HepG2 (cell line): ENCODE results near the gene TBC1D22A. TPM values are rescaled to one million over a fixed set of nuclear protein-coding genes. Genes with fewer than 3 reads are reported as not detected.

Experiments used
- ATAC-seq: fragments of 200-7000 bp; cut with Tn5 transposase; 3 replicates; pipeline ENCODE4 v1.9.1; 2020; ENCODE audit warnings: mild to moderate bottlenecking, moderate library complexity
- BruUV-seq: library from RNA; stranded (reverse); fragments of 400-500 nt; replicated peaks from 2 replicates; lab custom pipeline; 2021; lab: Mats Ljungman, UMichigan
- CTCF ChIA-PET: fragments of 300-600 bp; formaldehyde crosslinking; extraction: SDS; loops from one replicate; lab custom pipeline; 2021; ENCODE audit warnings: low total read pairs, inconsistent platforms, low intra/inter-chr PET ratio; lab: Yijun Ruan, JAX
- POLR2A ChIA-PET: fragments of 350-600 bp; sonication (Branson Sonifier 250); formaldehyde crosslinking; loops from one replicate; lab custom pipeline; 2020; ENCODE audit warnings: antibody characterized with exemption, inconsistent platforms; lab: Yijun Ruan, JAX
- DNase-seq: peaks from one replicate; pipeline ENCODE4 v3.0.0-alpha.2; 2015; ENCODE audit warnings: low spot score
- FAIRE-seq: peaks from 3 replicates; lab custom pipeline; 2011; peaks lifted over from hg19 to GRCh38; lab: Jason Lieb, UNC
- H2AFZ ChIP-seq: one replicate; pipeline ENCODE4 v1.6.1; 2011; ENCODE audit warnings: low read length, inconsistent platforms
- H3K27ac ChIP-seq: fragments of 300-600 bp; 3 replicates; pipeline ENCODE4 v1.8.0; 2011; ENCODE audit warnings: mixed run types, mild to moderate bottlenecking, mixed read lengths, low read length, inconsistent platforms; ENCODE audit not compliant: insufficient read depth; ENCODE audit errors: extremely low read length
- H3K27me3 ChIP-seq, 2 experiments: fragments of 200-600 bp in 1 of 2; 2 replicates in 1 of 2; 3 replicates in 1 of 2; pipeline versions ENCODE4 v1.6.0 to v1.8.0; 2011; ENCODE audit warnings: low read length in 2 of 2, mild to moderate bottlenecking in 2 of 2, moderate library complexity in 2 of 2, inconsistent platforms in 1 of 2; ENCODE audit not compliant: insufficient read depth in 2 of 2, control insufficient read depth in 1 of 2
- H3K36me3 ChIP-seq, 2 experiments: fragments of 200-600 bp in 1 of 2; replicated peaks in 1 of 2; 2 replicates in 1 of 2; 3 replicates in 1 of 2; pipeline versions ENCODE4 v1.5.1 to v1.8.0; 2011; ENCODE audit warnings: low read length in 2 of 2, inconsistent platforms in 1 of 2; ENCODE audit not compliant: insufficient read depth in 2 of 2, control insufficient read depth in 1 of 2
- H3K4me1 ChIP-seq: 2 replicates; pipeline ENCODE4 v1.5.1; 2012; ENCODE audit warnings: low read length, inconsistent platforms; ENCODE audit not compliant: insufficient read depth
- H3K4me2 ChIP-seq: 2 replicates; pipeline ENCODE4 v1.6.0; 2011; ENCODE audit warnings: low read depth, low read length, inconsistent platforms
- H3K4me3 ChIP-seq, 3 experiments: fragments of 200-600 bp in 1 of 3; sonication (generic), shearing (Covaris generic) in 1 of 3; replicated peaks in 1 of 3; 2 replicates each; pipeline ENCODE4 v1.5.1; 2011 to 2016; ENCODE audit warnings: low read length in 3 of 3, inconsistent platforms in 2 of 3, low read depth in 2 of 3, mild to moderate bottlenecking in 2 of 3, control low read depth in 1 of 3, mixed read lengths in 1 of 3; ENCODE audit not compliant: insufficient read depth in 1 of 3
- H3K79me2 ChIP-seq: one replicate; pipeline ENCODE4 v1.6.1; 2011; ENCODE audit warnings: low read length, inconsistent platforms; ENCODE audit not compliant: insufficient read depth
- H3K9ac ChIP-seq: 2 replicates; pipeline ENCODE4 v1.6.0; 2011; ENCODE audit warnings: mild to moderate bottlenecking, low read depth, low read length, inconsistent platforms; ENCODE audit not compliant: insufficient read depth
- H3K9me3 ChIP-seq: 2 replicates; pipeline ENCODE4 v1.5.1; 2012; ENCODE audit warnings: mild to moderate bottlenecking, low read length
- H4K20me1 ChIP-seq: 2 replicates; pipeline ENCODE4 v1.6.0; 2011; ENCODE audit warnings: inconsistent platforms, mild to moderate bottlenecking, low read length, moderate library complexity; ENCODE audit not compliant: insufficient read depth
- LCORL ChIP-seq, 2 experiments: fragments of 450-650 bp in 1 of 2; sonication (generic) in 1 of 2; formaldehyde crosslinking in 1 of 2; IDR thresholded peaks; 2 replicates each; pipeline versions ENCODE4 v1.5.0 to v1.6.1; 2017 to 2020; ENCODE audit warnings: antibody characterized with exemption in 1 of 2, missing genetic modification reagents in 1 of 2
- PHB2 ChIP-seq: fragments of 450-650 bp; IDR thresholded peaks from 2 replicates; pipeline ENCODE4 v1.6.1; 2018; ENCODE audit not compliant: partially characterized antibody
- ZBTB39 ChIP-seq: sonication (generic); formaldehyde crosslinking; IDR thresholded peaks from 2 replicates; pipeline ENCODE4 v1.5.0; 2020; ENCODE audit warnings: missing genetic modification reagents
- ZFP90 ChIP-seq: sonication (generic); formaldehyde crosslinking; IDR thresholded peaks from 2 replicates; pipeline ENCODE4 v1.8.0; 2022; ENCODE audit warnings: missing genetic modification reagents, mild to moderate bottlenecking, inconsistent platforms, borderline replicate concordance
- ZMYM3 ChIP-seq: sonication (generic); formaldehyde crosslinking; IDR thresholded peaks from 2 replicates; pipeline ENCODE4 v1.5.1; 2020; ENCODE audit warnings: mild to moderate bottlenecking, missing genetic modification reagents
- ZNF362 ChIP-seq: sonication (generic); formaldehyde crosslinking; IDR thresholded peaks from 2 replicates; pipeline ENCODE4 v1.4.0; 2020; ENCODE audit warnings: missing genetic modification reagents, mild to moderate bottlenecking, borderline replicate concordance
- ZNF557 ChIP-seq: sonication (generic); formaldehyde crosslinking; IDR thresholded peaks from 2 replicates; pipeline ENCODE4 v1.4.0; 2020; ENCODE audit warnings: missing genetic modification reagents
- ZNF770 ChIP-seq: sonication (generic); formaldehyde crosslinking; IDR thresholded peaks from 2 replicates; pipeline ENCODE4 v1.5.0; 2020; ENCODE audit warnings: mild to moderate bottlenecking, missing genetic modification reagents
- ZNF883 ChIP-seq: sonication (generic); formaldehyde crosslinking; IDR thresholded peaks from 2 replicates; pipeline ENCODE4 v1.5.1; 2020; ENCODE audit warnings: mild to moderate bottlenecking, missing genetic modification reagents; ENCODE audit errors: not compliant biosample characterization
- WGBS: methylation state at CpG from one replicate; pipeline ENCODE4 v1.1.6; 2017; ENCODE audit warnings: low lambda C conversion rate; 5-methylcytosine and 5-hydroxymethylcytosine counted together
- in situ Hi-C: cut with HindIII; loops from 2 replicates; pipeline ENCODE4 v1.10.0; 2017; ENCODE audit warnings: low pct_unique_long_range_greater_than_20kb; ENCODE audit not compliant: extremely low pct_ligation_motif_present
- intact Hi-C: fragments of 100-400 bp; cut with micrococcal nuclease; formaldehyde crosslinking; loops from one replicate; pipeline ENCODE4 v1.10.0; 2022; ENCODE audit not compliant: unreplicated experiment
- polyA plus RNA-seq, 8 experiments: library from polyadenylated mRNA; depleted of rRNA in 3 of 8; stranded (reverse) in 7 of 8; unstranded in 1 of 8; fragments of >200 nt; fragmentation: Illumina TruSeq in 4 of 8; extraction: Trizol in 4 of 8; gene quantifications; 2 replicates each; pipeline versions ENCODE4 v1.2.1 to v1.2.3, GENCODE V29; 2011 to 2016; ENCODE audit warnings: low read depth in 4 of 8, missing spikeins in 1 of 8, mixed read lengths in 1 of 8; ENCODE audit not compliant: insufficient read depth in 1 of 8
- total RNA-seq, 5 experiments: library from RNA; depleted of rRNA; stranded (reverse); fragments of >200 nt; fragmentation: Illumina TruSeq; extraction: Trizol; gene quantifications; 2 replicates each; pipeline ENCODE4 v1.2.3, GENCODE V29; 2016; ENCODE audit warnings: low read depth in 1 of 5
- TF ChIP-seq, protein P1 (sequence below): sonication (generic); formaldehyde crosslinking; IDR thresholded peaks from 2 replicates; pipeline ENCODE4 v1.5.0; 2020; ENCODE audit warnings: mild to moderate bottlenecking, missing genetic modification reagents
- TF ChIP-seq, protein P2 (sequence below): sonication (generic); formaldehyde crosslinking; IDR thresholded peaks from 2 replicates; pipeline ENCODE4 v1.4.0; 2020; ENCODE audit warnings: missing genetic modification reagents

TBC1D22A gene
- total and polyA plus RNA-seq, 2 of the 13 experiments (the other 11 are each of a cell fraction or from before 2014, with no cell fraction given): 17.3 to 18.0 TPM

- FAIRE-seq (no peak), DNase-seq (no peak), ATAC-seq (no peak)
- 96% methylated on average over 8 of the region's 18 CpGs for WGBS
- no peaks in the 10 kb centered on the region for H3K9me3 ChIP-seq
- CTCF ChIA-PET: no interaction called here
- H3K4me2 ChIP-seq: no peak overlapping the region
- no TSS peak for BruUV-seq
- no peaks in the 10 kb centered on the region for H4K20me1 ChIP-seq
- intact Hi-C loops (no loop called here), in situ Hi-C loops (no loop called here)
- no peaks in the 10 kb centered on the region for H3K4me1 ChIP-seq
- H3K36me3 ChIP-seq: peaks cover 6 to 21% of the 10 kb centered on the region in 2 experiments; a peak in 3 of 5 replicates
- H2AFZ ChIP-seq: no peak overlapping the region
- H3K4me3 ChIP-seq: no peak overlapping the region
- H3K9ac ChIP-seq: no peak overlapping the region
- no peaks in the 10 kb centered on the region for H3K79me2 ChIP-seq
- POLR2A ChIA-PET: no interaction called here
- H3K27me3 ChIP-seq: no peaks in the 10 kb centered on the region
- H3K27ac ChIP-seq: no peak overlapping the region
- no peak for TF ChIP-seq ZBTB39 (CRISPR knock-in tag)
- no peak for TF ChIP-seq LCORL (IDR thresholded peaks at IDR 0.05)
- no peak for TF ChIP-seq LCORL (CRISPR knock-in tag; IDR thresholded peaks at IDR 0.05)
- TF ChIP-seq ZFP90 (CRISPR knock-in tag): no peak
- TF ChIP-seq PHB2: no peak
- no peak for TF ChIP-seq ZNF362
- TF ChIP-seq ZNF770: no peak
- no peak for TF ChIP-seq ZMYM3 (CRISPR knock-in tag)
- no peak for TF ChIP-seq ZNF883
- TF ChIP-seq, protein P1, sequence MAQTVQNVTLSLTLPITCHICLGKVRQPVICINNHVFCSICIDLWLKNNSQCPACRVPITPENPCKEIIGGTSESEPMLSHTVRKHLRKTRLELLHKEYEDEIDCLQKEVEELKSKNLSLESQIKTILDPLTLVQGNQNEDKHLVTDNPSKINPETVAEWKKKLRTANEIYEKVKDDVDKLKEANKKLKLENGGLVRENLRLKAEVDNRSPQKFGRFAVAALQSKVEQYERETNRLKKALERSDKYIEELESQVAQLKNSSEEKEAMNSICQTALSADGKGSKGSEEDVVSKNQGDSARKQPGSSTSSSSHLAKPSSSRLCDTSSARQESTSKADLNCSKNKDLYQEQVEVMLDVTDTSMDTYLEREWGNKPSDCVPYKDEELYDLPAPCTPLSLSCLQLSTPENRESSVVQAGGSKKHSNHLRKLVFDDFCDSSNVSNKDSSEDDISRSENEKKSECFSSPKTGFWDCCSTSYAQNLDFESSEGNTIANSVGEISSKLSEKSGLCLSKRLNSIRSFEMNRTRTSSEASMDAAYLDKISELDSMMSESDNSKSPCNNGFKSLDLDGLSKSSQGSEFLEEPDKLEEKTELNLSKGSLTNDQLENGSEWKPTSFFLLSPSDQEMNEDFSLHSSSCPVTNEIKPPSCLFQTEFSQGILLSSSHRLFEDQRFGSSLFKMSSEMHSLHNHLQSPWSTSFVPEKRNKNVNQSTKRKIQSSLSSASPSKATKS: no peak
- TF ChIP-seq, protein P2, sequence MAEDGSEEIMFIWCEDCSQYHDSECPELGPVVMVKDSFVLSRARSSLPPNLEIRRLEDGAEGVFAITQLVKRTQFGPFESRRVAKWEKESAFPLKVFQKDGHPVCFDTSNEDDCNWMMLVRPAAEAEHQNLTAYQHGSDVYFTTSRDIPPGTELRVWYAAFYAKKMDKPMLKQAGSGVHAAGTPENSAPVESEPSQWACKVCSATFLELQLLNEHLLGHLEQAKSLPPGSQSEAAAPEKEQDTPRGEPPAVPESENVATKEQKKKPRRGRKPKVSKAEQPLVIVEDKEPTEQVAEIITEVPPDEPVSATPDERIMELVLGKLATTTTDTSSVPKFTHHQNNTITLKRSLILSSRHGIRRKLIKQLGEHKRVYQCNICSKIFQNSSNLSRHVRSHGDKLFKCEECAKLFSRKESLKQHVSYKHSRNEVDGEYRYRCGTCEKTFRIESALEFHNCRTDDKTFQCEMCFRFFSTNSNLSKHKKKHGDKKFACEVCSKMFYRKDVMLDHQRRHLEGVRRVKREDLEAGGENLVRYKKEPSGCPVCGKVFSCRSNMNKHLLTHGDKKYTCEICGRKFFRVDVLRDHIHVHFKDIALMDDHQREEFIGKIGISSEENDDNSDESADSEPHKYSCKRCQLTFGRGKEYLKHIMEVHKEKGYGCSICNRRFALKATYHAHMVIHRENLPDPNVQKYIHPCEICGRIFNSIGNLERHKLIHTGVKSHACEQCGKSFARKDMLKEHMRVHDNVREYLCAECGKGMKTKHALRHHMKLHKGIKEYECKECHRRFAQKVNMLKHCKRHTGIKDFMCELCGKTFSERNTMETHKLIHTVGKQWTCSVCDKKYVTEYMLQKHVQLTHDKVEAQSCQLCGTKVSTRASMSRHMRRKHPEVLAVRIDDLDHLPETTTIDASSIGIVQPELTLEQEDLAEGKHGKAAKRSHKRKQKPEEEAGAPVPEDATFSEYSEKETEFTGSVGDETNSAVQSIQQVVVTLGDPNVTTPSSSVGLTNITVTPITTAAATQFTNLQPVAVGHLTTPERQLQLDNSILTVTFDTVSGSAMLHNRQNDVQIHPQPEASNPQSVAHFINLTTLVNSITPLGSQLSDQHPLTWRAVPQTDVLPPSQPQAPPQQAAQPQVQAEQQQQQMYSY (CRISPR knock-in tag): no peak
- TF ChIP-seq ZNF557 (CRISPR knock-in tag): no peak
Measured at GRCh38 chr22:47056776-47057470, 294.5 kb downstream of the TBC1D22A start.
